WTC11 (cell line): Measurements from ENCODE around the gene GALNT2. TPM values are rescaled to one million over a fixed set of nuclear protein-coding genes. Genes with fewer than 3 reads are reported as not detected.

Experiments
- ATAC-seq: fragments of 200-7000 bp; cut with Tn5 transposase; 2 replicates; pipeline ENCODE4 v1.10.0; 2021; ENCODE audit warnings: mild to moderate bottlenecking, moderate library complexity
- CTCF ChIA-PET: fragments of 300-600 bp; sonication (Branson Sonifier 250); formaldehyde crosslinking; loops from one replicate; lab custom pipeline; 2021; ENCODE audit warnings: antibody characterized with exemption; lab: Charles Lee
- POLR2A ChIA-PET: fragments of 350-600 bp; sonication (Branson Sonifier 250); formaldehyde crosslinking; loops from one replicate; lab custom pipeline; 2021; ENCODE audit warnings: antibody characterized with exemption; lab: Charles Lee
- DNase-seq: peaks from one replicate; pipeline ENCODE4 v3.0.0; 2021; ENCODE audit warnings: low spot score
- H3K27ac Mint-ChIP-seq: 2 replicates; pipeline ENCODE4 v1.8.0; 2021; ENCODE audit warnings: mixed read lengths
- H3K27me3 Mint-ChIP-seq: 2 replicates; pipeline ENCODE4 v1.8.0; 2021; ENCODE audit warnings: low read depth, mild to moderate bottlenecking, moderate library complexity, mixed read lengths
- H3K36me3 Mint-ChIP-seq: 2 replicates; pipeline ENCODE4 v1.8.0; 2021; ENCODE audit warnings: mixed read lengths
- H3K4me1 Mint-ChIP-seq: 2 replicates; pipeline ENCODE4 v1.8.0; 2022; ENCODE audit warnings: mixed read lengths
- H3K4me3 Mint-ChIP-seq: 2 replicates; pipeline ENCODE4 v1.8.0; 2021; ENCODE audit warnings: mild to moderate bottlenecking, moderate library complexity, mixed read lengths
- H3K9me3 Mint-ChIP-seq: 2 replicates; pipeline ENCODE4 v1.8.0; 2021; ENCODE audit warnings: mixed read lengths
- ERG ChIP-seq: fragments of 250-450 bp; sonication (Bioruptor Pico); IDR thresholded peaks from 2 replicates; pipeline ENCODE4 v1.8.0; 2021; ENCODE audit warnings: mild to moderate bottlenecking
- ETV6 ChIP-seq: sonication (generic); formaldehyde crosslinking; IDR thresholded peaks from 2 replicates; pipeline ENCODE4 v1.8.1; 2022; ENCODE audit warnings: mild to moderate bottlenecking, missing genetic modification reagents
- FOXJ3 ChIP-seq: sonication (generic); formaldehyde crosslinking; IDR thresholded peaks from 2 replicates; pipeline ENCODE4 v1.9.0; 2021; ENCODE audit warnings: missing genetic modification reagents, mild to moderate bottlenecking, borderline replicate concordance
- HMGA2 ChIP-seq: fragments of 250-450 bp; sonication (Bioruptor Pico); IDR thresholded peaks from 2 replicates; pipeline ENCODE4 v1.4.0; 2021; ENCODE audit warnings: mild to moderate bottlenecking, moderate library complexity
- KAT7 ChIP-seq: sonication (generic); formaldehyde crosslinking; IDR thresholded peaks from 2 replicates; pipeline ENCODE4 v1.8.1; 2023; ENCODE audit warnings: missing genetic modification reagents, mild to moderate bottlenecking, borderline replicate concordance
- NFATC4 ChIP-seq: fragments of 250-450 bp; sonication (Bioruptor Pico); IDR thresholded peaks from 2 replicates; pipeline ENCODE4 v1.9.0; 2021; ENCODE audit warnings: mild to moderate bottlenecking
- NFYB ChIP-seq: sonication (generic); formaldehyde crosslinking; conservative IDR thresholded peaks from 2 replicates; pipeline ENCODE4 v1.8.0; 2022; ENCODE audit warnings: low read depth, missing genetic modification reagents
- USF2 ChIP-seq: sonication (generic); formaldehyde crosslinking; IDR thresholded peaks from 2 replicates; pipeline ENCODE4 v1.8.1; 2023; ENCODE audit warnings: mild to moderate bottlenecking, missing genetic modification reagents, moderate library complexity
- ZNF532 ChIP-seq: fragments of 250-450 bp; sonication (Bioruptor Pico); IDR thresholded peaks from 2 replicates; pipeline ENCODE4 v1.9.0; 2021; ENCODE audit warnings: mild to moderate bottlenecking, borderline replicate concordance
- ZNF671 ChIP-seq: fragments of 250-450 bp; sonication (Bioruptor Pico); IDR thresholded peaks from 2 replicates; pipeline ENCODE4 v1.8.0; 2021; ENCODE audit warnings: mild to moderate bottlenecking
- total RNA-seq: library from RNA; stranded (reverse); gene quantifications from 3 replicates; pipeline ENCODE4 v1.2.3, GENCODE V29; 2021
- TF ChIP-seq, protein P1 (sequence below): sonication (generic); formaldehyde crosslinking; IDR thresholded peaks from 2 replicates; pipeline ENCODE4 v1.8.0; 2022; ENCODE audit warnings: mild to moderate bottlenecking, missing genetic modification reagents
- TF ChIP-seq, protein P2 (sequence below): sonication (generic); formaldehyde crosslinking; IDR thresholded peaks from 2 replicates; pipeline ENCODE4 v1.8.1; 2023; ENCODE audit warnings: mild to moderate bottlenecking, missing genetic modification reagents, borderline replicate concordance
- TF ChIP-seq, protein P3 (sequence below): sonication (generic); formaldehyde crosslinking; IDR thresholded peaks from 2 replicates; pipeline ENCODE4 v1.8.1; 2022; ENCODE audit warnings: missing genetic modification reagents, borderline replicate concordance
- TF ChIP-seq, protein P4 (sequence below): sonication (generic); formaldehyde crosslinking; IDR thresholded peaks from 2 replicates; pipeline ENCODE4 v1.8.0; 2022; ENCODE audit warnings: mild to moderate bottlenecking, missing genetic modification reagents
- TF ChIP-seq, protein P5 (sequence below): sonication (generic); formaldehyde crosslinking; IDR thresholded peaks from 2 replicates; pipeline ENCODE4 v1.8.1; 2023; ENCODE audit warnings: mild to moderate bottlenecking, moderate library complexity, missing genetic modification reagents
- TF ChIP-seq, protein P6 (sequence below): sonication (generic); formaldehyde crosslinking; conservative IDR thresholded peaks from 2 replicates; pipeline ENCODE4 v1.8.1; 2023; ENCODE audit warnings: mild to moderate bottlenecking, low read depth, missing genetic modification reagents, moderate library complexity

Gene GALNT2
- total RNA-seq, 1 experiment from 2014 or later, result 74.8 TPM

DNA sequence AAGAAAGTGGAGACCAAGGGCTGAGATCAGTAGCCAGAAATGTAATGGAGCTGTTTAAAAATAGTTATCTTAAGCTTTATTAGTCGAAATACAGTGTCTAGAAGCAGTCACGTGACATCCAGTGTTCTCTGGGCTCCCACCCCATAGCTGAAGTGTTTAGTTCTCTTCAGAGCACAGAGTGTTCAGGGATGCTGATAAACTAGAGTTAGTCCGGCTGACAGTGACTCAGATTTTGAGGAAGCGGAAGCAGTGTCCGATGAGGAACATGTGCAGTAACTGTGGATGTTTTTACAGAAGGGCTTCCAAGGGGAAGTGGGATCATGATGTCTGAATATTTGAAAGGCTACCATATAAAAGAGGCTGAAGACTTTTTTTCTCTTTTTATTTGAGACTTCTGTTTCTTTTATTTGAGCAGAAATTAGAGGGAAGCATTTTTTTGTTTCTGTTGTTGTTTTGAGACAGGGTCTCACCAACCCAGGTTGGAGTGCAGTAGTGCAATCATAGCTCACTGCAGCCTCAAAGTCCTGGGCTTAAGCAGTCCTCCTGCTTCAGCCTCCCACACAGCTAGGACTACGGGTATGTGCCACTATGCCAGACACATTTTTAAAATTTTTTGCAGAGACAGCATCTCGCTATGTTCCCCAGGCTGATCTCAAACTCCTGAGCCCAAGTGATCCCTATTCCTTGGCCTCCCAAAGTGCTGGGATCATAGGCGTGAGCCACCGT lies 124.2 kb downstream of the GALNT2 start:
- POLR2A ChIA-PET, result no interaction called here
- Mint-ChIP-seq H3K4me1 (peaks cover 48% of the 10 kb centered on the region), H3K4me3 (no peak overlapping the region), H3K27me3 (no peaks in the 10 kb centered on the region), H3K36me3 (peaks cover 16% of the 10 kb centered on the region), H3K9me3 (peaks cover 10% of the 10 kb centered on the region; the same call in 1 of the 2 replicates), H3K27ac (peak overlapping the region; percentile 11; the same call in 1 of the 2 replicates)
- ATAC-seq, result no peak
- CTCF ChIA-PET, result no interaction called here
- DNase-seq, result no peak
- TF ChIP-seq ZNF671 (CRISPR knock-in tag) (no peak), ETV6 (no peak), HMGA2 (CRISPR knock-in tag) (no peak), FOXJ3 (no peak), KAT7 (CRISPR knock-in tag) (no peak)
- TF ChIP-seq, protein P1, sequence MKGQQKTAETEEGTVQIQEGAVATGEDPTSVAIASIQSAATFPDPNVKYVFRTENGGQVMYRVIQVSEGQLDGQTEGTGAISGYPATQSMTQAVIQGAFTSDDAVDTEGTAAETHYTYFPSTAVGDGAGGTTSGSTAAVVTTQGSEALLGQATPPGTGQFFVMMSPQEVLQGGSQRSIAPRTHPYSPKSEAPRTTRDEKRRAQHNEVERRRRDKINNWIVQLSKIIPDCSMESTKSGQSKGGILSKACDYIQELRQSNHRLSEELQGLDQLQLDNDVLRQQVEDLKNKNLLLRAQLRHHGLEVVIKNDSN (CRISPR knock-in tag), result no peak
- TF ChIP-seq, protein P2, sequence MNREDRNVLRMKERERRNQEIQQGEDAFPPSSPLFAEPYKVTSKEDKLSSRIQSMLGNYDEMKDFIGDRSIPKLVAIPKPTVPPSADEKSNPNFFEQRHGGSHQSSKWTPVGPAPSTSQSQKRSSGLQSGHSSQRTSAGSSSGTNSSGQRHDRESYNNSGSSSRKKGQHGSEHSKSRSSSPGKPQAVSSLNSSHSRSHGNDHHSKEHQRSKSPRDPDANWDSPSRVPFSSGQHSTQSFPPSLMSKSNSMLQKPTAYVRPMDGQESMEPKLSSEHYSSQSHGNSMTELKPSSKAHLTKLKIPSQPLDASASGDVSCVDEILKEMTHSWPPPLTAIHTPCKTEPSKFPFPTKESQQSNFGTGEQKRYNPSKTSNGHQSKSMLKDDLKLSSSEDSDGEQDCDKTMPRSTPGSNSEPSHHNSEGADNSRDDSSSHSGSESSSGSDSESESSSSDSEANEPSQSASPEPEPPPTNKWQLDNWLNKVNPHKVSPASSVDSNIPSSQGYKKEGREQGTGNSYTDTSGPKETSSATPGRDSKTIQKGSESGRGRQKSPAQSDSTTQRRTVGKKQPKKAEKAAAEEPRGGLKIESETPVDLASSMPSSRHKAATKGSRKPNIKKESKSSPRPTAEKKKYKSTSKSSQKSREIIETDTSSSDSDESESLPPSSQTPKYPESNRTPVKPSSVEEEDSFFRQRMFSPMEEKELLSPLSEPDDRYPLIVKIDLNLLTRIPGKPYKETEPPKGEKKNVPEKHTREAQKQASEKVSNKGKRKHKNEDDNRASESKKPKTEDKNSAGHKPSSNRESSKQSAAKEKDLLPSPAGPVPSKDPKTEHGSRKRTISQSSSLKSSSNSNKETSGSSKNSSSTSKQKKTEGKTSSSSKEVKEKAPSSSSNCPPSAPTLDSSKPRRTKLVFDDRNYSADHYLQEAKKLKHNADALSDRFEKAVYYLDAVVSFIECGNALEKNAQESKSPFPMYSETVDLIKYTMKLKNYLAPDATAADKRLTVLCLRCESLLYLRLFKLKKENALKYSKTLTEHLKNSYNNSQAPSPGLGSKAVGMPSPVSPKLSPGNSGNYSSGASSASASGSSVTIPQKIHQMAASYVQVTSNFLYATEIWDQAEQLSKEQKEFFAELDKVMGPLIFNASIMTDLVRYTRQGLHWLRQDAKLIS (CRISPR knock-in tag), result no peak
- TF ChIP-seq, protein P3, sequence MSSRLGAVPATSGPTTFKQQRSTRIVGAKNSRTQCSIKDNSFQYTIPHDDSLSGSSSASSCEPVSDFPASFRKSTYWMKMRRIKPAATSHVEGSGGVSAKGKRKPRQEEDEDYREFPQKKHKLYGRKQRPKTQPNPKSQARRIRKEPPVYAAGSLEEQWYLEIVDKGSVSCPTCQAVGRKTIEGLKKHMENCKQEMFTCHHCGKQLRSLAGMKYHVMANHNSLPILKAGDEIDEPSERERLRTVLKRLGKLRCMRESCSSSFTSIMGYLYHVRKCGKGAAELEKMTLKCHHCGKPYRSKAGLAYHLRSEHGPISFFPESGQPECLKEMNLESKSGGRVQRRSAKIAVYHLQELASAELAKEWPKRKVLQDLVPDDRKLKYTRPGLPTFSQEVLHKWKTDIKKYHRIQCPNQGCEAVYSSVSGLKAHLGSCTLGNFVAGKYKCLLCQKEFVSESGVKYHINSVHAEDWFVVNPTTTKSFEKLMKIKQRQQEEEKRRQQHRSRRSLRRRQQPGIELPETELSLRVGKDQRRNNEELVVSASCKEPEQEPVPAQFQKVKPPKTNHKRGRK, result no peak
- TF ChIP-seq, protein P4, sequence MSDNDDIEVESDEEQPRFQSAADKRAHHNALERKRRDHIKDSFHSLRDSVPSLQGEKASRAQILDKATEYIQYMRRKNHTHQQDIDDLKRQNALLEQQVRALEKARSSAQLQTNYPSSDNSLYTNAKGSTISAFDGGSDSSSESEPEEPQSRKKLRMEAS (CRISPR knock-in tag), result no peak
- TF ChIP-seq, protein P5, sequence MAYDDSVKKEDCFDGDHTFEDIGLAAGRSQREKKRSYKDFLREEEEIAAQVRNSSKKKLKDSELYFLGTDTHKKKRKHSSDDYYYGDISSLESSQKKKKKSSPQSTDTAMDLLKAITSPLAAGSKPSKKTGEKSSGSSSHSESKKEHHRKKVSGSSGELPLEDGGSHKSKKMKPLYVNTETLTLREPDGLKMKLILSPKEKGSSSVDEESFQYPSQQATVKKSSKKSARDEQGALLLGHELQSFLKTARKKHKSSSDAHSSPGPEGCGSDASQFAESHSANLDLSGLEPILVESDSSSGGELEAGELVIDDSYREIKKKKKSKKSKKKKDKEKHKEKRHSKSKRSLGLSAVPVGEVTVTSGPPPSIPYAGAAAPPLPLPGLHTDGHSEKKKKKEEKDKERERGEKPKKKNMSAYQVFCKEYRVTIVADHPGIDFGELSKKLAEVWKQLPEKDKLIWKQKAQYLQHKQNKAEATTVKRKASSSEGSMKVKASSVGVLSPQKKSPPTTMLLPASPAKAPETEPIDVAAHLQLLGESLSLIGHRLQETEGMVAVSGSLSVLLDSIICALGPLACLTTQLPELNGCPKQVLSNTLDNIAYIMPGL (CRISPR knock-in tag), result no peak

DNA sequence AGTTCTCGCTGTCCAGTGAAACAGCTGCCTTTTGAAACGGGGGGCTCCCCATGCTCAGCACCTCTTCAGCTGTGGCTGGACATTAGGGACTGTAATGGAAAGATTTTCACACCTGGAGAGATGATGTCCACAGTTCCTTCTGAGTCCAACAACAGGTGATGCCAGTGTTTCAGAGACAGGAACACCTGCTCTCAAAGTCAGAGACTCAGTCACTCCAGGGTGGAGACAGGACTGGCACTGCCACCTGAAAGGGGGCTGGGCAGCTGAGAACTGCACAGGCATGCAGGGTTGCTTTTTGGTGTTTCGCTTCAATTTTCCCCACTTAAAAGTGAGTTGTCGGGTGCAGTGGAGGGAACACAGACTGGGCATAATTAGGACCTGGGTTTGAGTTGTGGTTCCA lies 124.8 kb downstream of the GALNT2 start:
- no peak overlapping the region for H3K27ac Mint-ChIP-seq
- H3K4me1 Mint-ChIP-seq, result peaks cover 43% of the 10 kb centered on the region
- no peaks in the 10 kb centered on the region for H3K27me3 Mint-ChIP-seq
- H3K36me3 Mint-ChIP-seq, result peaks cover 13% of the 10 kb centered on the region
- no peak overlapping the region for H3K4me3 Mint-ChIP-seq
- DNase-seq, result no peak
- ChIA-PET CTCF (no interaction called here), POLR2A (no interaction called here)
- H3K9me3 Mint-ChIP-seq, result peaks cover 8% of the 10 kb centered on the region; the same call in 1 of the 2 replicates
- no peak for ATAC-seq
- TF ChIP-seq USF2 (no peak), ERG (CRISPR knock-in tag) (no peak), ZNF532 (no peak), NFATC4 (CRISPR knock-in tag) (no peak), NFYB (no peak)
- TF ChIP-seq, protein P6, sequence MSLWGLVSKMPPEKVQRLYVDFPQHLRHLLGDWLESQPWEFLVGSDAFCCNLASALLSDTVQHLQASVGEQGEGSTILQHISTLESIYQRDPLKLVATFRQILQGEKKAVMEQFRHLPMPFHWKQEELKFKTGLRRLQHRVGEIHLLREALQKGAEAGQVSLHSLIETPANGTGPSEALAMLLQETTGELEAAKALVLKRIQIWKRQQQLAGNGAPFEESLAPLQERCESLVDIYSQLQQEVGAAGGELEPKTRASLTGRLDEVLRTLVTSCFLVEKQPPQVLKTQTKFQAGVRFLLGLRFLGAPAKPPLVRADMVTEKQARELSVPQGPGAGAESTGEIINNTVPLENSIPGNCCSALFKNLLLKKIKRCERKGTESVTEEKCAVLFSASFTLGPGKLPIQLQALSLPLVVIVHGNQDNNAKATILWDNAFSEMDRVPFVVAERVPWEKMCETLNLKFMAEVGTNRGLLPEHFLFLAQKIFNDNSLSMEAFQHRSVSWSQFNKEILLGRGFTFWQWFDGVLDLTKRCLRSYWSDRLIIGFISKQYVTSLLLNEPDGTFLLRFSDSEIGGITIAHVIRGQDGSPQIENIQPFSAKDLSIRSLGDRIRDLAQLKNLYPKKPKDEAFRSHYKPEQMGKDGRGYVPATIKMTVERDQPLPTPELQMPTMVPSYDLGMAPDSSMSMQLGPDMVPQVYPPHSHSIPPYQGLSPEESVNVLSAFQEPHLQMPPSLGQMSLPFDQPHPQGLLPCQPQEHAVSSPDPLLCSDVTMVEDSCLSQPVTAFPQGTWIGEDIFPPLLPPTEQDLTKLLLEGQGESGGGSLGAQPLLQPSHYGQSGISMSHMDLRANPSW (CRISPR knock-in tag), result no peak
